ENCODE measurements around the gene LRRK1. TPM values are rescaled to one million over a fixed set of nuclear protein-coding genes. Genes with fewer than 3 reads are reported as not detected.

The LRRK1 gene
- total and polyA plus RNA-seq, 2 experiments from 2014 or later, result 2.6 to 4.5 TPM

DNA sequence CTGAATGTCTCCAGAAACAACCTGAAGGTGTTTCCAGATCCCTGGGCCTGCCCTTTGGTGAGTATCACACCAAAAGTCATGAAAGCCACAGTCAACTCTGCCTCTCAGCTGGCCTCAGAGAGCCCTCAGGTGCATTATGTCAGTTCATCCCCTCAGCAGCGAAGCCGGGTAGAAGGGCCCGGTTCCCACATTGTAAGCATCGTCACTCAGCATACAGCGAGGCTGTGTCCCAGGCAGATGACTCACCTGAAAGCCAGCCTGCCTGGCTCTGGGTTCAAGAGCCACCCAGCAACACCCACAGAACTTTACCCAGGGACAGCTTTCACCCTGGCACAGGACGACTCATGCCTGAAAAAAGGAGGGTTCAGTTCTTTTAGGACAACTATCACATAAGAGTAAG, 91.6 kb downstream of the LRRK1 start:
- H3F3A ChIP-seq (replicated peaks; ENCODE audit: low read depth), result peaks cover 9% of the 10 kb centered on the region; the same call in 1 of the 2 replicates

GRCh38 chr15:101012326-101013200, 93.4 kb downstream of the LRRK1 start:
- peaks cover 1% of the 10 kb centered on the region; the same call in 2 of the 3 replicates for H3K36me3 Mint-ChIP-seq (ENCODE audit: low read depth)
- DNase-seq (ENCODE audit: low spot score), result no peak
- H3K27me3 Mint-ChIP-seq (ENCODE audit: insufficient read depth, low read depth, poor library complexity), result peaks cover 23% of the 10 kb centered on the region
- H3K4me3 ChIP-seq, result no peak overlapping the region
- H3K4me3 Mint-ChIP-seq, result no peak overlapping the region
- H2AFZ ChIP-seq, result no peak overlapping the region
- peaks cover 5% of the 10 kb centered on the region; the same call in 1 of the 2 replicates for H3F3A ChIP-seq (replicated peaks; ENCODE audit: low read depth)
- H3K27ac ChIP-seq (ENCODE audit: low read depth), result no peak overlapping the region
- H3K27me3 ChIP-seq (ENCODE audit: insufficient read depth), result peaks cover 5% of the 10 kb centered on the region
- H3K27ac Mint-ChIP-seq, result no peak overlapping the region
- no peaks in the 10 kb centered on the region for H3K79me2 ChIP-seq (replicated peaks; ENCODE audit: insufficient read depth)
- H3K9me2 ChIP-seq (ENCODE audit: insufficient read depth), result no peaks in the 10 kb centered on the region
- no peak for ATAC-seq
- no peaks in the 10 kb centered on the region for H4K20me1 ChIP-seq (replicated peaks; ENCODE audit: insufficient read depth)
- no peaks in the 10 kb centered on the region for H3K36me3 ChIP-seq (ENCODE audit: insufficient read depth)
- no peak overlapping the region for H3K4me2 ChIP-seq
- H3K4me1 Mint-ChIP-seq, result peaks cover 43% of the 10 kb centered on the region
- peaks cover 22% of the 10 kb centered on the region for H3K4me1 ChIP-seq (ENCODE audit: insufficient read depth)
- H3K9me3 Mint-ChIP-seq, result peaks cover 1% of the 10 kb centered on the region; the same call in 2 of the 3 replicates
- TF ChIP-seq ZNF114 (CRISPR knock-in tag; IDR thresholded peaks at IDR 0.05), result no peak
- TF ChIP-seq REST (IDR thresholded peaks at IDR 0.05; ENCODE audit: unreplicated experiment), result no peak
- TF ChIP-seq CREB1 (CRISPR knock-in tag; IDR thresholded peaks at IDR 0.05; ENCODE audit: low read depth), result no peak
- no peak for TF ChIP-seq STAT1 (IDR thresholded peaks at IDR 0.05; ENCODE audit: unreplicated experiment)
- TF ChIP-seq, protein P1, sequence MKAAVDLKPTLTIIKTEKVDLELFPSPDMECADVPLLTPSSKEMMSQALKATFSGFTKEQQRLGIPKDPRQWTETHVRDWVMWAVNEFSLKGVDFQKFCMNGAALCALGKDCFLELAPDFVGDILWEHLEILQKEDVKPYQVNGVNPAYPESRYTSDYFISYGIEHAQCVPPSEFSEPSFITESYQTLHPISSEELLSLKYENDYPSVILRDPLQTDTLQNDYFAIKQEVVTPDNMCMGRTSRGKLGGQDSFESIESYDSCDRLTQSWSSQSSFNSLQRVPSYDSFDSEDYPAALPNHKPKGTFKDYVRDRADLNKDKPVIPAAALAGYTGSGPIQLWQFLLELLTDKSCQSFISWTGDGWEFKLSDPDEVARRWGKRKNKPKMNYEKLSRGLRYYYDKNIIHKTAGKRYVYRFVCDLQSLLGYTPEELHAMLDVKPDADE (IDR thresholded peaks at IDR 0.05), result no peak
- TF ChIP-seq POLR2AphosphoS5 (IDR thresholded peaks at IDR 0.05; ENCODE audit: low read depth), result no peak
- TF ChIP-seq, protein P2, sequence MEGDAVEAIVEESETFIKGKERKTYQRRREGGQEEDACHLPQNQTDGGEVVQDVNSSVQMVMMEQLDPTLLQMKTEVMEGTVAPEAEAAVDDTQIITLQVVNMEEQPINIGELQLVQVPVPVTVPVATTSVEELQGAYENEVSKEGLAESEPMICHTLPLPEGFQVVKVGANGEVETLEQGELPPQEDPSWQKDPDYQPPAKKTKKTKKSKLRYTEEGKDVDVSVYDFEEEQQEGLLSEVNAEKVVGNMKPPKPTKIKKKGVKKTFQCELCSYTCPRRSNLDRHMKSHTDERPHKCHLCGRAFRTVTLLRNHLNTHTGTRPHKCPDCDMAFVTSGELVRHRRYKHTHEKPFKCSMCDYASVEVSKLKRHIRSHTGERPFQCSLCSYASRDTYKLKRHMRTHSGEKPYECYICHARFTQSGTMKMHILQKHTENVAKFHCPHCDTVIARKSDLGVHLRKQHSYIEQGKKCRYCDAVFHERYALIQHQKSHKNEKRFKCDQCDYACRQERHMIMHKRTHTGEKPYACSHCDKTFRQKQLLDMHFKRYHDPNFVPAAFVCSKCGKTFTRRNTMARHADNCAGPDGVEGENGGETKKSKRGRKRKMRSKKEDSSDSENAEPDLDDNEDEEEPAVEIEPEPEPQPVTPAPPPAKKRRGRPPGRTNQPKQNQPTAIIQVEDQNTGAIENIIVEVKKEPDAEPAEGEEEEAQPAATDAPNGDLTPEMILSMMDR (conservative IDR thresholded peaks at IDR 0.05; ENCODE audit: low read depth in 2 of 2), result no peak
- no peak for TF ChIP-seq JUNB (IDR thresholded peaks at IDR 0.05; ENCODE audit: unreplicated experiment)
- TF ChIP-seq EZH2 (IDR thresholded peaks at IDR 0.05; ENCODE audit: low read depth, unreplicated experiment), result no peak
- TF ChIP-seq NANOG (IDR thresholded peaks at IDR 0.05; ENCODE audit: borderline replicate concordance), result no peak
- TF ChIP-seq EZH2phosphoT487 (IDR thresholded peaks at IDR 0.05; ENCODE audit: unreplicated experiment), result no peak
- TF ChIP-seq ZNF331 (CRISPR knock-in tag; IDR thresholded peaks at IDR 0.05; ENCODE audit: low read depth), result no peak

More for the DNA sequence above, 91.6 kb downstream of the LRRK1 start:
- Mint-ChIP-seq H3K27me3 (ENCODE audit: insufficient read depth, low read depth, poor library complexity) (peaks cover 28% of the 10 kb centered on the region), H3K4me3 (no peak overlapping the region), H3K27ac (no peak overlapping the region), H3K36me3 (ENCODE audit: low read depth) (peaks cover under 1% of the 10 kb centered on the region; the same call in 1 of the 3 replicates), H3K9me3 (peaks cover 6% of the 10 kb centered on the region), H3K4me1 (peaks cover 48% of the 10 kb centered on the region)
- H3K27ac ChIP-seq (ENCODE audit: low read depth), result no peak overlapping the region
- H3K36me3 ChIP-seq (ENCODE audit: insufficient read depth), result no peaks in the 10 kb centered on the region
- TF ChIP-seq, protein P2 (conservative IDR thresholded peaks at IDR 0.05; ENCODE audit: low read depth in 2 of 2), result no peak
- no peak overlapping the region for H3K4me2 ChIP-seq
- no peaks in the 10 kb centered on the region for H3K9me2 ChIP-seq (ENCODE audit: insufficient read depth)
- peaks cover 28% of the 10 kb centered on the region for H3K4me1 ChIP-seq (ENCODE audit: insufficient read depth)
- no peak overlapping the region for H2AFZ ChIP-seq
- ATAC-seq (no peak), DNase-seq (ENCODE audit: low spot score) (no peak)
- H3K27me3 ChIP-seq (ENCODE audit: insufficient read depth), result peaks cover 6% of the 10 kb centered on the region
- H4K20me1 ChIP-seq (replicated peaks; ENCODE audit: insufficient read depth), result no peaks in the 10 kb centered on the region
- H3K79me2 ChIP-seq (replicated peaks; ENCODE audit: insufficient read depth), result no peaks in the 10 kb centered on the region
- no peak overlapping the region for H3K4me3 ChIP-seq

Data from GM23338 (cell line).